ENCODE data around the gene PBX1.

DNA sequence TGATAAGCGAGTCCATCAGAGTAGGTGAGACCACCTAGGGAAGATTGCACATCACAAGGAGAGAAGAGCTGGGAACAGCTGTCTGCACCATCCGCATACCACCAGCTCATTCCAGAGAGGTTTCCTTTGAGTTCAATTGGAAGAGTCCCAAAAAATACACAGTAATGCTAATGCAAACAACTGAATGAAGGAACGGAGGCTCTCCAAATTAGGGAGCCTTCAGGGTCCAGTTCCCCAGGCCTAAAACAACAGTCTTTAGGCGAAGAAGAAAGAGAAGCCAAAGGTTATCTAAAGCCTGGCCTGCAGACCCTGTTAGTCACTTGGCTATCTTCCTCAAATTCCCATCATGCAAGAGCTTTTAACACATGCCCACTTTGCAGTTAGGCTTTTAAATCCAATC is 246.4 kb downstream of the PBX1 start:
- TF ChIP-seq, protein P1, sequence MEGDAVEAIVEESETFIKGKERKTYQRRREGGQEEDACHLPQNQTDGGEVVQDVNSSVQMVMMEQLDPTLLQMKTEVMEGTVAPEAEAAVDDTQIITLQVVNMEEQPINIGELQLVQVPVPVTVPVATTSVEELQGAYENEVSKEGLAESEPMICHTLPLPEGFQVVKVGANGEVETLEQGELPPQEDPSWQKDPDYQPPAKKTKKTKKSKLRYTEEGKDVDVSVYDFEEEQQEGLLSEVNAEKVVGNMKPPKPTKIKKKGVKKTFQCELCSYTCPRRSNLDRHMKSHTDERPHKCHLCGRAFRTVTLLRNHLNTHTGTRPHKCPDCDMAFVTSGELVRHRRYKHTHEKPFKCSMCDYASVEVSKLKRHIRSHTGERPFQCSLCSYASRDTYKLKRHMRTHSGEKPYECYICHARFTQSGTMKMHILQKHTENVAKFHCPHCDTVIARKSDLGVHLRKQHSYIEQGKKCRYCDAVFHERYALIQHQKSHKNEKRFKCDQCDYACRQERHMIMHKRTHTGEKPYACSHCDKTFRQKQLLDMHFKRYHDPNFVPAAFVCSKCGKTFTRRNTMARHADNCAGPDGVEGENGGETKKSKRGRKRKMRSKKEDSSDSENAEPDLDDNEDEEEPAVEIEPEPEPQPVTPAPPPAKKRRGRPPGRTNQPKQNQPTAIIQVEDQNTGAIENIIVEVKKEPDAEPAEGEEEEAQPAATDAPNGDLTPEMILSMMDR (IDR thresholded peaks at IDR 0.05) = no peak
- TF ChIP-seq POLR2A (IDR thresholded peaks at IDR 0.05) = no peak
